ENCODE results near the gene SIRT2.

- TF ChIP-seq CTCF (IDR thresholded peaks at IDR 0.05): peak in 1 of 7 experiments; percentile 31
- TF ChIP-seq POLR2A (IDR thresholded peaks at IDR 0.05): no peak
Observed at GRCh38 chr19:38838208-38838985, 61.0 kb downstream of the SIRT2 start.

All from body of pancreas (tissue), 4 donors.